Thyroid gland (tissue), 4 donors: ENCODE data around the gene CRIP1.

ENCODE experiments used
- POLR2A ChIP-seq, 2 donors: fragments of 450-650 bp; IDR thresholded peaks; one replicate each; pipeline ENCODE4 v1.6.1; 2017; ENCODE audit warnings: antibody characterized with exemption in 2 of 2, mild to moderate bottlenecking in 2 of 2, moderate library complexity in 1 of 2
- TF ChIP-seq, protein P1 (sequence below), 6 experiments: fragments of 200-600 bp in 3 of 6; fragments of 450-650 bp in 3 of 6; sonication (generic) in 3 of 6; IDR thresholded peaks; one replicate each; pipeline ENCODE4 v1.5.1; 2016 to 2019; ENCODE audit warnings: antibody characterized with exemption in 6 of 6, mild to moderate bottlenecking in 2 of 6, inconsistent platforms in 1 of 6, moderate library complexity in 1 of 6

DNA sequence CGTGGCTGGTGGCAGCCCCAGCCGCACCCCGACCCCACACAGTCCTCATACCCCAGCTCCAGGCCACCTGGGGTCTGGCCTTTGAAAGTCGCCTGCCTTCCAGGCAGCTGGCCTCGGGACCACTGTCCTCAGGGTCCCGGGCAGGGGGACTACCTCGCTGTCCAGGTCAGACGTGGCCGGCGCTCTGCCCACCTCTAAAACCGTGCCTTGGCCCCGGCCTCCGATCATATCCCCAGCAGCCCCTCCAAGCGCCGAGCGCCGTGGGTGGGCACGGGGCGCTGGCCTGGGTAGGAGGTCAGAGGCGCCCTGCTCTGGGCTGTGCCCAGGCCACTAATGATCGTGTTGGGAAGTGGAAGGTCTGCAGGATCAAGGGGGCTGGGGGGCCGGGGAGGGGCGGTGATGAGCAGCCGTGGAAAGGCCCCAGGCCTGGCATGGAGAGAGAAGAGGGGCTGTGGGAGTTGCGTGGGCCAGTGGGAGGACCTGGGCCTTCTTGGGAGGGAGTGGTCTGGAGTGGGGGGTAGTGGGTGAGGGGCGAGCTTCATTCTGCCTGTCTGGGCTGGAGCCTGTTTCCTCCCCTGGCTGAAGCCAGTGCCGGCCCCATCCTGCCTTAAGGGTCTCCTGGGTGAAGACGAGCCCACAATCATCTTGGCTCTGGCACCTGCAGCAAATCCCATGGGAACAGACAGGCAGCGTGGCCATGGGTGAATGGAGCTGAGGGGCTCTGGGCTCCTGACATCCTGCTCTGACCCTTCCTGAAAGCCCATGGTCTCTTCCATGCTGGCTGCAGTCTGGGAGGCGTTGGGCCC lies 44.6 kb downstream of the CRIP1 start:
- TF ChIP-seq, protein P1, sequence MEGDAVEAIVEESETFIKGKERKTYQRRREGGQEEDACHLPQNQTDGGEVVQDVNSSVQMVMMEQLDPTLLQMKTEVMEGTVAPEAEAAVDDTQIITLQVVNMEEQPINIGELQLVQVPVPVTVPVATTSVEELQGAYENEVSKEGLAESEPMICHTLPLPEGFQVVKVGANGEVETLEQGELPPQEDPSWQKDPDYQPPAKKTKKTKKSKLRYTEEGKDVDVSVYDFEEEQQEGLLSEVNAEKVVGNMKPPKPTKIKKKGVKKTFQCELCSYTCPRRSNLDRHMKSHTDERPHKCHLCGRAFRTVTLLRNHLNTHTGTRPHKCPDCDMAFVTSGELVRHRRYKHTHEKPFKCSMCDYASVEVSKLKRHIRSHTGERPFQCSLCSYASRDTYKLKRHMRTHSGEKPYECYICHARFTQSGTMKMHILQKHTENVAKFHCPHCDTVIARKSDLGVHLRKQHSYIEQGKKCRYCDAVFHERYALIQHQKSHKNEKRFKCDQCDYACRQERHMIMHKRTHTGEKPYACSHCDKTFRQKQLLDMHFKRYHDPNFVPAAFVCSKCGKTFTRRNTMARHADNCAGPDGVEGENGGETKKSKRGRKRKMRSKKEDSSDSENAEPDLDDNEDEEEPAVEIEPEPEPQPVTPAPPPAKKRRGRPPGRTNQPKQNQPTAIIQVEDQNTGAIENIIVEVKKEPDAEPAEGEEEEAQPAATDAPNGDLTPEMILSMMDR (IDR thresholded peaks at IDR 0.05) = no peak
- TF ChIP-seq POLR2A (IDR thresholded peaks at IDR 0.05) = no peak
